Erythroblast (primary cell): ENCODE data around the gene CRYBG3.

Source experiments
- GATA1 ChIP-seq: IDR thresholded peaks from 2 replicates; pipeline ENCODE4 v1.6.1; 2011; ENCODE audit warnings: low read depth, mild to moderate bottlenecking, control low read depth, low read length, moderate library complexity
- POLR2A ChIP-seq: IDR thresholded peaks from 2 replicates; pipeline ENCODE4 v1.6.1; 2011; ENCODE audit warnings: mild to moderate bottlenecking, low read length

DNA sequence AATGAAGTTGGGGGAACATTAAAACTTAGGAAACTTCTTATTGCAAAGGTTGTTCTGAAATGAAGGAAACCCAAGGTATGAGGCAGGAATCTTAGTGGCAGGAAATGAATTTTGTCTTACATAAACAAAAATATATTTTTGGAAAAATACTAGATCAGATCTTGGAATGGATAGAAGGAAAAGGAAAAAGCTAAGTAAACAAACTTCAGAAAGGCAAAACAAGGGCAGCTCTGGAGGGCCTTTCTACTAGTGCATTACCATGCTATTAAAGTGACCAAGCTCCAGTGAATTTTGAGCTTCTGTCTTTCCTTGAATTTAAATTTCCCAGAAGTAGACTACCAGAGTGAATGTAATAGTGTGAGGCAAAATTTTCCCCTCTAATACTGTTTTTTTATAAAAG lies 43.7 kb upstream of the CRYBG3 start:
- TF ChIP-seq POLR2A (no peak), GATA1 (no peak)
